A172 (cell line): Measurements from ENCODE around the gene EVC2. TPM values are rescaled to one million over a fixed set of nuclear protein-coding genes. Genes with fewer than 3 reads are reported as not detected.

Experiments
- DNase-seq: peaks from one replicate; pipeline ENCODE4 v3.0.0-alpha.2; 2015; ENCODE audit warnings: low spot score
- total RNA-seq: library from RNA; depleted of rRNA; stranded (reverse); fragments of >200 nt; shearing (Covaris generic); gene quantifications from 2 replicates; pipeline ENCODE4 v1.2.3, GENCODE V29; 2014; rRNA removed

EVC2 gene, protein sequence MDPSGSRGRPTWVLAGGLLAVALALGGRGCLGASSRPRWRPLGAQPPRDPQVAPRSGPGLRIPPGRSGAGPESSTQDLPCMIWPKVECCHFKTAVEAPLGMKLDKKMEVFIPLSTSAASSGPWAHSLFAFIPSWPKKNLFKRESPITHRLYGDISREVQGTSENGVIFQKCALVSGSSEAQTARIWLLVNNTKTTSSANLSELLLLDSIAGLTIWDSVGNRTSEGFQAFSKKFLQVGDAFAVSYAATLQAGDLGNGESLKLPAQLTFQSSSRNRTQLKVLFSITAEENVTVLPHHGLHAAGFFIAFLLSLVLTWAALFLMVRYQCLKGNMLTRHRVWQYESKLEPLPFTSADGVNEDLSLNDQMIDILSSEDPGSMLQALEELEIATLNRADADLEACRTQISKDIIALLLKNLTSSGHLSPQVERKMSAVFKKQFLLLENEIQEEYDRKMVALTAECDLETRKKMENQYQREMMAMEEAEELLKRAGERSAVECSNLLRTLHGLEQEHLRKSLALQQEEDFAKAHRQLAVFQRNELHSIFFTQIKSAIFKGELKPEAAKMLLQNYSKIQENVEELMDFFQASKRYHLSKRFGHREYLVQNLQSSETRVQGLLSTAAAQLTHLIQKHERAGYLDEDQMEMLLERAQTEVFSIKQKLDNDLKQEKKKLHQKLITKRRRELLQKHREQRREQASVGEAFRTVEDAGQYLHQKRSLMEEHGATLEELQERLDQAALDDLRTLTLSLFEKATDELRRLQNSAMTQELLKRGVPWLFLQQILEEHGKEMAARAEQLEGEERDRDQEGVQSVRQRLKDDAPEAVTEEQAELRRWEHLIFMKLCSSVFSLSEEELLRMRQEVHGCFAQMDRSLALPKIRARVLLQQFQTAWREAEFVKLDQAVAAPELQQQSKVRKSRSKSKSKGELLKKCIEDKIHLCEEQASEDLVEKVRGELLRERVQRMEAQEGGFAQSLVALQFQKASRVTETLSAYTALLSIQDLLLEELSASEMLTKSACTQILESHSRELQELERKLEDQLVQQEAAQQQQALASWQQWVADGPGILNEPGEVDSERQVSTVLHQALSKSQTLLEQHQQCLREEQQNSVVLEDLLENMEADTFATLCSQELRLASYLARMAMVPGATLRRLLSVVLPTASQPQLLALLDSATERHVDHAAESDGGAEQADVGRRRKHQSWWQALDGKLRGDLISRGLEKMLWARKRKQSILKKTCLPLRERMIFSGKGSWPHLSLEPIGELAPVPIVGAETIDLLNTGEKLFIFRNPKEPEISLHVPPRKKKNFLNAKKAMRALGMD
- not detected in 2 replicates for total RNA-seq

DNA sequence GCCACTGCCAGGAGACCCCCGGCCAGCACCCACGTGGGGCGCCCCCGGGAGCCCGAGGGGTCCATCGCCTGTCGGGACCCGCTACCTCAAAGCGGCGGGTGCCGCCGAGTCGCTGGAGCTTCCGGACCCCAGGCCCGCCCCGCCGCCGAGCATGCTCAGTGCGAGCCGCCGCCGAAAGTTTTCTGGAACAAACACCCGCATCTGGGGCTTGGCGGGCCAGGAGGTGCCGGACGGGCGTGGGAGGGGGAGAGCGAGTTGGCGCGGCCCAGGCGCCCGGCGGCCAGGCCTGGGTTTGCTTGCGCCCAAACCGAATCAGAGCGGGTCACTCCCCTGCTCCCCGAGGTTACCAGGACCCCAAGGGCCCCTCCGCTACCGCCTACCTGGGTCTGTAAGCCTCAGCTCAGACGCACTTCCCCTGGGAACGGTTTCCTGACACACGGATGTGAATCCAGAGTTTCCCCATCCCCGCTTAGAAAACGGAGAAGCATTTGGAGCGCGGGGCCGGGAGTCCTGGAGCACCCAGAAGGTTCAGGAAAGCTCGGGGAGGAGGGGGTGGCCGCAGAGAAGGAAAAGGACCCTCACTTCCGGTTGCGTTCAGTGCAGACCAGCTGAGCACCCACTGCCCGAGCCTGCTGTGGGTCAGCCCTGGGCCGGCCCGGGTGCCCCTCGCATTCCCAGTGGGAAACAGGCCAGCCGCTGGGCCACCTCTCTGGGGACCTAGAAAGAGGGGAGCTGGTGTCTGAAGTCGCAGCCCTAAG is at the start of gene EVC2:
Gene EVC2, minus strand, starts transcription at position 111 of the 758 bp plus-strand sequence. Its CDS starts 46 bp downstream, at position 65.
- no peak for DNase-seq

DNA sequence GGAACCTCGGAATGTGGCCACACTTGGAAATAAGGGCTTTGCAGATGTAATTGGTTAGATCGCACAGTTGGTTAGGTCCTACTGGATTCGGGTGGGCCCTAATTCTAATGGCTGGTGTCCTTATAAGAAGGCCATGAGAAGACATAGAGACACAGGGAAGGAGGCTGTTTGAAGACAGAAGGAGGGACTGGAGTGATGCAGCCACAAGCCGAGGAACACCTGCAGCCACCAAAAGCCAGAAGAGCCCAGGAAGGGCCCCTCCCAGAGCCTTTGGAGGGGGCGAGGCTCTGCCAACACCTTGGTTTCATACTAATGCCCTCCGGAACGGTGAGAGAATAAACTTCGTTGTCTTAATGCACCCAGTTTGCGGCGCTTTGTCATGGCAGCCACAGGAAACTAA is 49.6 kb upstream of the EVC2 start:
- no peak for DNase-seq

DNA sequence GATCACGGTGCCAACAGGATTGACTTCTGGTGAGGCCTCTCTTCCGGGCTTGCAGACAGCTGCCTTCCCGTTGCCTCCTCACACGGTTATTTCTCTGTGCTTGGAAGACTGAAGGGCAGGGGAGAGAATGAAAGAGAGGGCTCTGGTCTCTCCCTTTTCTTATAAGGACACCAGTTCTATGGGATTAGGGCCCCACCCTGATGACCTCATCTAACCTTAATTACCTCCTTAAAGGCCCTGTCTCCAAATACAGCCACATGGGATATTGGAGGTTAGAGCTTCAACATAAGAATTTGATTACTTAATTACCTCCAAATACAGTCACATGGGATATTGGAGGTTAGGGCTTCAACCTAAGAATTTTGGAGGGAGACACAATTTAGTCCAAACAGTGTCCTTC is 49.2 kb upstream of the EVC2 start:
- DNase-seq, result no peak

GRCh38 chr4:5757091-5757490 is 48.7 kb upstream of the EVC2 start:
- no peak for DNase-seq

GRCh38 chr4:5756271-5756670 is 47.9 kb upstream of the EVC2 start:
- no peak for DNase-seq

- DNase-seq, result no peak
Measured at GRCh38 chr4:5755679-5756078, 47.3 kb upstream of the EVC2 start.

GRCh38 chr4:5755161-5755560 is 46.8 kb upstream of the EVC2 start:
- DNase-seq, result no peak

- DNase-seq, result no peak
Measured at GRCh38 chr4:5754529-5754881, 46.1 kb upstream of the EVC2 start.

DNA sequence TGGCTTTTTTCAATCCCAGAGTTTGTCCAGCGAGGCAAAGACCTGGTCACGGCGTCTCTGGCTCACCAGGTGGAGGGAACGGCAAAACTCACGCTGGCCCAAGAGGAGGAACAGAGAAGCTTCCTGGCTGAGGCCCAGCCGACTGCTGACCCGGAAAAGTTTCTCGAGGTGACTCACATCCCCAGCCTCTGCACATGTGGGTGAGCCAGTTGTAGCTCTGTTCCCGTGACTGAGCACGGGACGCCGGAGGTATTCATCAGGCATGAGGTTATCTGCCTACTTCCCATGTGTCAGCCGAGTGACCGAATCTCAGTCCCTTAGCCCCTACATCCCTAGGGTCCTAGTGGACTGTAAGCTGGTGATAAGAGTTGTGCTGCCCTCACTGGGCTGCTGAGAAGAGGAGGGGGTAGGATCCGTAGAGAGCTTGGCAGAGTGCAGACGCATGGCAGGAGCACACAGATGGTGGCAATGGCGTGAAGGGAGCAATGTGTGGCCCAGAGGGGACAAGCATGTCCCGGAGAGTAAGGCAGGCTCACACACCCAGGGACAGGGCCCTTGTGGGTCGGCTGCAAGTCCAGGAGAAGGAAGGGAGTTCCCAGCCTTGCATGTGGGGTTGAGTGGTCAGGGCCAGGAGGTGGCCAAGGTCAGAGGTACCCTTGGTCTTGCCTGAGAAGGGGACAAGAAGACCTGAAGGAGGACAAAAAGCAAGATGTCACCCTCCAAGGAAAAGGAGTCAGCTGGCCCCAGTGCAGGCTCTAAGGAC is 45.6 kb upstream of the EVC2 start:
- peak; percentile 79 for DNase-seq

DNA sequence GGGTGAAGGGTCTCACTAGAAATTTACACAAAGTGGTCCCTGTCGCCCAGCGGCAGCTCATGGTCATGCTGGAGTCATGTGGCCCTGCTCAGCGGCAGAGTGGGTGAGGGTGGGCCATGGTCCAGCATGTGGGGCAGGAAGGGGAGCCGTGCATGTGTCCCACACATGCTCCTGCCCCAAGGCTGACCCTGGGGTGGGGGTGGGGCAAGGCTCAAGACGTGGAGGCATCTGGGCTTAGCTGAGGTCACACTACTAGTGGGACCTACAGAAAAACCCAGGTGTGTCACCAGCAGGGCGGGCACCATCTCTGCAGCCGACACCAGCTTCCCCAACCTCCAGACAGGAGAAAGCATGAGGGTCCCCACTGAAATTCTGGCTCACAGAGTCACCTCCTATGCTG is 45.0 kb upstream of the EVC2 start:
- DNase-seq, result no peak

DNA sequence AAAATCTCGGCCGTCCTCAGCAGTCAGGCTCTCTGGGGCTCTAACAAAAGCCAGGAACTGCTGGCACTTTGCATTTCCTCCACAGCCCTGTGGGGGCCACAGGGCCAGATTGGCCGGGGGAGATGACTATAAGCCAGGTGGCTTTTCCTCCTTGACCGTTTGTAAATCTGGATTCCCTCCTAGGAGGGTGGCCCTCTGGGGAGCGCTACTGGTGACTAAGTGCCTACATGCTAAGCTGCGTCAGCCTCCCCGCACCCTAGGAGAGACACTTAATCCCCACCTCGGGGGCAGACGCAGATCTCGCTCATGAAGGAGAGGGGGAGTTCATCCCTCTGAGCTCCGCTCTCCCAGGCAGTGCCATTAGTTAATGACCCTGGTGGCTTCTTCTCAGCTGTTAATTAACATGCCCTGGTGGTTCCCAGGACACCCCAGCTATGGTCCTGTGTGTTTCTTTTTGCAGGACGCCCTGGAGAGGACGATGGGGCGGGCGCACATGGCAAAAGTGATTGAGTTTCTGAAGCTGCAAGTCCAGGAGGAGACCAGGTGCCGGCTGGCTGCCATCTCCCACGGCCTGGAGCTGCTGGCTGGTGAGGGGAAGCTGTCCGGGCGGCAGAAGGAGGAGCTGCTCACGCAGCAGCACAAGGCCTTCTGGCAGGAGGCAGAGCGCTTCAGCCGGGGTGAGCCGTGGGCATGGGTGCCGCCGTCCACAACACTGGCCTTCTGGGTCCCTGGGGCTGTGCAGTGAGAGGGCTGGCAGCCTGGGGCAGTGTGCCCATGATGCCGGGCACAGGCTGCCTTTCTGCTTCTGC is 44.2 kb upstream of the EVC2 start:
- DNase-seq, result peak; percentile 52

DNA sequence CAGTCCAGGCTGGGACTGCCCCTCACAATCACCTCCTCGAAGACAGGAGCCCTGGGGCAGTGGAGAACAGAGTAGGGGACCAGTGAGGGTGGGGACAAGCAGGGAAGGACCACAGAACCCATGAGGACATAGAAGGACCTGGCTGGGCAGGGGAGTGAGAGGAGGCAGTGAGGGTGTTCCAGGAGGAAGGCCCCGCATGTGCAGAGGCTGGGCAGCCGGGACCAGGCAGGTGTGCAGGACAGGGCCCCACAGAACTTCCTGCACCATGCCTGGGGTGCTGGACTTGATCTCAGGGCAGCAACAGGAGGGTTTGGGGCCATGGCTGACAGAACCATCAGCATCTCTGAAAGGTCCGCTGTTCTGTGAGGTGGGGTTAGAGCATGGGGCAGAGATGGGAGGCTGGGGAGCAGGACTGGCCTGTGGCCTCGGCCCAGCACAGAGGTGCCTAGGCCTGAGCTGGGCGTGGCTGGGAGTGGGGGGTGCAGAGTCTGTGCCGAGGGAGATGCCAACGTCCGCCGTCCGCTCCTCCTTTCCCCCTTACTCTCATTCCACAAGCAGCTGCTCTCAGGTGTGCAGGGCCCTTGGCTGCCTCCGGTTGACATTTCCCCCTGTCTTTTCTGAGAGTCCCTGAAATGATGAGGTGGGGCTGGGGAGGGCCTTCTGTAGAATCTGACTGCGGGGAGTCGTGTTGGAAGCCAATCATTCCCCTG is 43.5 kb upstream of the EVC2 start:
- no peak for DNase-seq

DNA sequence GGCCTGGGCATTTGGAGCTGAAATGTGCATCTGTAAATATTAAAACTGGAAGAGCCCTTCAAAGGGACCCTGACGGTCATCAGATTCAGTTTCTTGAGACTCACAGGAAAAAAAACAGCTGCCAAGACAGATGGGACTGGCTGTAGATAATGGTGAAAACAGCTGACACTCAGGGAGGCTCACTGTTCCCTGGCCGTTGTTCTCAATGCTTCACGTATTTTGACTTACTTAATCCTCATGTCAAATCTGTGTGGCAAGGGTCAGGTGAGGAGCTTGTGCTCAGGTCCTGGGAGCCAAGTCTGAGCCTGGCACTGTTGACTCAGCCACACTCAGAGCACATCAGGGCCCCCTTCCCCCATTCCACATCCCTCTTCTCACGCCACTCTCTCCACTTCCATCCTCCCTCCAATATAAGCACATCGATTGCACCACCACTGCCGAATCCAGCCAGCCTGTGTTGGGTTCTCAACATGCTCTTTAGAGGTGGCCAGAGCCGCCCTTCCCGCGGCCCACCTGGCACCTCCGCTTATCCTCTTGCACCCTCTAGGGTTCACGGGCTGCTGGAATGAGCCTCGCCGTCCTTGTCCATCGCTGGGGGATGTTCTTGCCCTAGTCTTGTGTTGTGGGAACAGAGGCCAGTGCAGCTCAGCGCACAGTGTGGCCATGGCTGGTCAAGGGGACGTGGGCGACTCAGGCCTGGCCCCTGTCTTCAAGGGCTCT is 42.7 kb upstream of the EVC2 start:
- DNase-seq, result peak; percentile 30

DNA sequence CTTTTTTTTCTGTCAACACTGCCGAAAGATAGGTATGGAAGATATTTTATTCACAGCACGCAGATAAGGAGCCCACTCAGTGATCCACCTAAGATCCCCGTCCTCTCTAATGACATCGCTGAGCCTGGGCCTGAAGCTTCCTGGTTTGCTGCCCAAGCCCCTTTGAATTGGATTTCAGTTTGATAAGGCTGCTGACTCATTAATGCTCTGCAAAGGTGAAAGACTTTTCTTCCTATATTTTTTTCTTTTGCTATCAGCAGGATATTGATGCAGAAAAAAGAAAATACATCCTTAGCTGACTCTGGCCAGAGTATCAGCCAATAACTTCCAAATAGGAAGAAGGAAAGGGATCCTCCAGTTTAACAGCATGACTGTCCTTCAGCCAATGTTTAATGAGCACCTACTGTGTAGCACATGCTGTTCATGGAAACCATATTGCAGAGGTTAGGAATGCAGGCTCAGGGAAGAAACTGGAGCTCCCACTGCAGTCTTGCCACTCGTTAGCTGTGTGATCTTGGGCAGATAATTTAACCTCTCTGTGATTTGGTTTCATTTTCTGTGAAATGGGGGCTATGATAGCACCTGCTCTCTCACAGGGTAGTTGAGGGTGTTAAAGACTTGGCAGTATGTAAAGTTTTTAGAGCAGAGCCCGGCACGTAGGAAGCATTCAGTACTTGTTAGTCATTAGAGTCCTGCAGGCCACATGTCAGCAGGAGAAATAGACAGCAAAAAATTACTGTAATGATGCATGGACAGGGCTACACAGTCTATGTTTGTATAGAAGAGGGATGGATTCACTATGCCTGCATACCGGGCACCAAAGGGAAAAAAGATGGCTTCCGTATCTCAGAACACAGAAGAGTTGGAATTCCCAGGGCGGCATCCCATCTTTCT is 41.9 kb upstream of the EVC2 start:
- peak; percentile 34 for DNase-seq

GRCh38 chr4:5749568-5749967 is 41.2 kb upstream of the EVC2 start:
- DNase-seq, result no peak

GRCh38 chr4:5747738-5748375 is 39.5 kb upstream of the EVC2 start:
- peak; percentile 41 for DNase-seq
